Testis (tissue), 2 donors: ENCODE measurements around the gene MCAT.

Experiments used
- CTCF ChIP-seq, 3 experiments: fragments of 450-650 bp in 2 of 3; fragments of 200-600 bp in 1 of 3; sonication (generic) in 1 of 3; IDR thresholded peaks; one replicate each; pipeline ENCODE4 v1.5.1; 2016 to 2019; ENCODE audit warnings: antibody characterized with exemption in 3 of 3, mild to moderate bottlenecking in 2 of 3, moderate library complexity in 1 of 3
- POLR2A ChIP-seq: fragments of 450-650 bp; IDR thresholded peaks from one replicate; pipeline ENCODE4 v1.6.1; 2017; ENCODE audit warnings: antibody characterized with exemption, mild to moderate bottlenecking, moderate library complexity

- TF ChIP-seq CTCF (IDR thresholded peaks at IDR 0.05) (no peak), POLR2A (no peak)
These were observed 51.1 kb downstream of the MCAT start for GRCh38 chr22:43092085-43092484.
